B cell (primary cell): Measurements from ENCODE around the gene CHD1L. TPM values are rescaled to one million over a fixed set of nuclear protein-coding genes. Genes with fewer than 3 reads are reported as not detected.

ENCODE experiments used
- ATAC-seq: fragments of 200-7000 bp; cut with Tn5 transposase; one replicate; pipeline ENCODE4 v1.10.0; 2021; ENCODE audit warnings: low read depth, mild to moderate bottlenecking, moderate number of reproducible peaks, moderate library complexity
- CTCF ChIA-PET: fragments of 350-600 bp; sonication (Branson Sonifier 250); formaldehyde crosslinking; loops from one replicate; lab custom pipeline; 2021; ENCODE audit warnings: antibody characterized with exemption, inconsistent platforms; lab: Charles Lee
- POLR2A ChIA-PET: fragments of 350-600 bp; sonication (Branson Sonifier 250); formaldehyde crosslinking; loops from one replicate; lab custom pipeline; 2021; ENCODE audit warnings: antibody characterized with exemption; lab: Charles Lee
- DNase-seq: peaks from one replicate; pipeline ENCODE4 v3.0.0; 2013
- H2AFZ ChIP-seq: 2 replicates; pipeline ENCODE4 v1.6.1; 2012; ENCODE audit warnings: mild to moderate bottlenecking, low read depth, low read length; ENCODE audit not compliant: insufficient read depth, poor library complexity, severe bottlenecking
- H3K27ac ChIP-seq, 2 donors: 1 replicate in 1 of 2; 2 replicates in 1 of 2; pipeline ENCODE4 v1.5.1; 2012 to 2013; ENCODE audit warnings: low read length in 2 of 2, mild to moderate bottlenecking in 2 of 2, moderate library complexity in 1 of 2
- H3K27me3 ChIP-seq, 4 experiments: fragments of 200-600 bp in 1 of 4; sonication (generic) in 1 of 4; replicated peaks in 1 of 4; 1 replicate in 2 of 4; 2 replicates in 2 of 4; pipeline versions ENCODE4 v1.6.1 to v1.7.0; 2013 to 2016; ENCODE audit warnings: low read length in 3 of 4, mild to moderate bottlenecking in 2 of 4, mixed read lengths in 1 of 4, moderate library complexity in 1 of 4; ENCODE audit not compliant: insufficient read depth in 4 of 4, control insufficient read depth in 3 of 4; ENCODE audit errors: control extremely low read depth in 1 of 4
- H3K36me3 ChIP-seq, 2 experiments: replicated peaks in 1 of 2; 1 replicate in 1 of 2; 2 replicates in 1 of 2; pipeline versions ENCODE4 v1.6.1 to v1.7.1; 2013; ENCODE audit warnings: low read length in 1 of 2; ENCODE audit not compliant: insufficient read depth in 2 of 2, control insufficient read depth in 1 of 2; ENCODE audit errors: control extremely low read depth in 1 of 2, extremely low read depth in 1 of 2
- H3K4me1 ChIP-seq, 2 donors: fragments of 200-600 bp in 1 of 2; sonication (generic) in 1 of 2; 1 replicate in 1 of 2; 2 replicates in 1 of 2; pipeline versions ENCODE4 v1.5.1 to v1.6.1; 2013 to 2017; ENCODE audit warnings: low read length in 2 of 2; ENCODE audit not compliant: control insufficient read depth in 2 of 2, insufficient read depth in 2 of 2
- H3K4me2 ChIP-seq: replicated peaks from 2 replicates; pipeline ENCODE3; 2012; ENCODE audit warnings: mild to moderate bottlenecking, low read depth, low read length; ENCODE audit not compliant: poor library complexity, severe bottlenecking
- H3K4me3 ChIP-seq, 5 experiments: fragments of 200-600 bp in 1 of 5; sonication (generic) in 1 of 5; 1 replicate in 3 of 5; 2 replicates in 2 of 5; pipeline versions ENCODE4 v1.5.1 to v1.7.0; 2011 to 2016; ENCODE audit warnings: low read length in 4 of 5, mild to moderate bottlenecking in 4 of 5, low read depth in 2 of 5, control low read depth in 1 of 5, moderate library complexity in 1 of 5; ENCODE audit not compliant: insufficient read depth in 1 of 5; ENCODE audit errors: control extremely low read depth in 1 of 5, extremely low read depth in 1 of 5
- H3K79me2 ChIP-seq: fragments of 200-600 bp; sonication (generic); one replicate; pipeline ENCODE4 v1.6.0; 2016; ENCODE audit warnings: low read length; ENCODE audit not compliant: control insufficient read depth, insufficient read depth
- H3K9ac ChIP-seq: fragments of 200-600 bp; sonication (generic); 2 replicates; pipeline ENCODE4 v1.6.1; 2017; ENCODE audit warnings: mild to moderate bottlenecking, low read length, moderate library complexity
- H3K9me3 ChIP-seq, 3 donors: one replicate each; pipeline versions ENCODE4 v1.6.1 to v1.7.1; 2013; ENCODE audit warnings: low read length in 2 of 3; ENCODE audit not compliant: control insufficient read depth in 2 of 3, insufficient read depth in 1 of 3; ENCODE audit errors: control extremely low read depth in 1 of 3
- H4K20me1 ChIP-seq: 2 replicates; pipeline ENCODE4 v1.6.0; 2012; ENCODE audit warnings: mild to moderate bottlenecking, low read length; ENCODE audit not compliant: insufficient read depth, control insufficient read depth, poor library complexity, severe bottlenecking
- H3K27ac Mint-ChIP-seq: one replicate; pipeline ENCODE4 v1.8.0; 2021; ENCODE audit warnings: mixed read lengths
- H3K27me3 Mint-ChIP-seq: one replicate; pipeline ENCODE4 v1.8.0; 2021; ENCODE audit warnings: mixed read lengths
- H3K4me1 Mint-ChIP-seq: one replicate; pipeline ENCODE4 v1.8.0; 2021; ENCODE audit warnings: mixed read lengths
- H3K4me3 Mint-ChIP-seq: one replicate; pipeline ENCODE4 v1.8.0; 2021; ENCODE audit warnings: mixed read lengths
- H3K9me3 Mint-ChIP-seq: one replicate; pipeline ENCODE4 v1.8.0; 2022; ENCODE audit warnings: mixed read lengths; ENCODE audit not compliant: insufficient read depth
- CTCF ChIP-seq: fragments of 200-600 bp; IDR thresholded peaks from one replicate; pipeline ENCODE4 v1.8.0; 2022; ENCODE audit warnings: antibody characterized with exemption, mild to moderate bottlenecking
- EZH2 ChIP-seq: IDR thresholded peaks from 2 replicates; pipeline ENCODE4 v1.6.1; 2012; ENCODE audit warnings: borderline replicate concordance, low read depth, mild to moderate bottlenecking, moderate library complexity, low read length; ENCODE audit not compliant: insufficient read depth, poor library complexity, severe bottlenecking
- WGBS: methylation state at CpG from one replicate; pipeline ENCODE4 v1.1.5; 2013; ENCODE audit warnings: missing lambda C conversion rate; ENCODE audit not compliant: insufficient coverage; 5-methylcytosine and 5-hydroxymethylcytosine counted together
- intact Hi-C: fragments of 100-400 bp; cut with micrococcal nuclease; formaldehyde crosslinking; loops from one replicate; pipeline ENCODE4 v1.10.0; 2022
- polyA plus RNA-seq: library from polyadenylated mRNA; depleted of rRNA; stranded (reverse); fragments of >200 nt; gene quantifications from 2 replicates; pipeline ENCODE4 v1.2.3, GENCODE V29; 2012
- total RNA-seq, 2 donors: library from RNA; stranded (reverse); fragments of 120-200 nt in 1 of 2; gene quantifications; 1 replicate in 1 of 2; 2 replicates in 1 of 2; pipeline versions ENCODE4 v1.2.3 to v1.2.4, GENCODE V29; 2013 to 2022

Gene CHD1L
- total and polyA plus RNA-seq, 2 donors (not counting 1 experiment from before 2014, with no cell fraction given), result 32.4 to 54.6 TPM

GRCh38 chr1:147252540-147252939, 10.1 kb downstream of the CHD1L start:
- Histone ChIP-seq H3K4me2 (no peak overlapping the region), H4K20me1 (peaks cover 34% of the 10 kb centered on the region), H3K27ac (no peak overlapping the region), H3K4me1 (peaks cover 4% of the 10 kb centered on the region in 2 donors), H3K27me3 (no peaks in the 10 kb centered on the region), H3K79me2 (peaks cover 77% of the 10 kb centered on the region), H3K4me3 (no peak overlapping the region), H3K36me3 (peaks cover 4 to 17% of the 10 kb centered on the region in 2 experiments), H2AFZ (no peak overlapping the region), H3K9ac (no peak overlapping the region), H3K9me3 (no peaks in the 10 kb centered on the region)
- no peak for DNase-seq
- TF ChIP-seq CTCF (no peak), EZH2 (no peak)
- Mint-ChIP-seq H3K9me3 (no peaks in the 10 kb centered on the region), H3K4me3 (no peak overlapping the region), H3K27me3 (no peaks in the 10 kb centered on the region), H3K4me1 (peaks cover 17% of the 10 kb centered on the region), H3K27ac (no peak overlapping the region)
- 99% methylated on average over 9 of the region's 9 CpGs for WGBS
- CTCF ChIA-PET, result no interaction called here
- intact Hi-C loops, result no loop called here
- POLR2A ChIA-PET, result no interaction called here
- ATAC-seq, result no peak

GRCh38 chr1:147260956-147261355, 18.5 kb downstream of the CHD1L start:
- no peak for TF ChIP-seq EZH2
- TF ChIP-seq CTCF, result no peak
- H3K79me2 ChIP-seq, result peaks cover 5% of the 10 kb centered on the region
- H4K20me1 ChIP-seq, result peaks cover 6% of the 10 kb centered on the region
- H3K27ac Mint-ChIP-seq, result no peak overlapping the region
- DNase-seq (no peak), ATAC-seq (no peak)
- no peak overlapping the region for H3K27ac ChIP-seq
- intact Hi-C loops, result no loop called here
- H3K9me3 ChIP-seq, result no peaks in the 10 kb centered on the region
- POLR2A ChIA-PET, result no interaction called here
- no peak overlapping the region for H2AFZ ChIP-seq
- H3K9ac ChIP-seq, result no peak overlapping the region
- WGBS, result 100% methylated on average over 2 of the region's 4 CpGs
- peaks cover 3 to 63% of the 10 kb centered on the region in 2 experiments for H3K36me3 ChIP-seq
- no peaks in the 10 kb centered on the region for H3K4me1 Mint-ChIP-seq
- H3K27me3 ChIP-seq, result no peaks in the 10 kb centered on the region
- CTCF ChIA-PET, result no interaction called here
- no peaks in the 10 kb centered on the region for H3K9me3 Mint-ChIP-seq
- H3K4me3 Mint-ChIP-seq, result no peak overlapping the region
- H3K27me3 Mint-ChIP-seq, result no peaks in the 10 kb centered on the region
- H3K4me1 ChIP-seq, result no peaks in the 10 kb centered on the region
- H3K4me3 ChIP-seq, result no peak overlapping the region
- H3K4me2 ChIP-seq, result no peak overlapping the region
